Left lung (tissue), 10 donors: ENCODE results near the gene PTGDR2. TPM values are rescaled to one million over a fixed set of nuclear protein-coding genes. Genes with fewer than 3 reads are reported as not detected.
A peak's percentile ranks its signal among the peaks of the same experiment; 100 is the strongest.

ENCODE experiments used
- ATAC-seq: fragments of 200-7000 bp; cut with Tn5 transposase; one replicate; pipeline ENCODE4 v1.9.1; 2020; ENCODE audit warnings: moderate library complexity
- DNase-seq, 4 donors: peaks; one replicate each; pipeline ENCODE4 v3.0.0-alpha.2; 2013 to 2020
- H3K27ac ChIP-seq, 2 donors: fragments of 200-600 bp; sonication (generic) in 1 of 2; one replicate each; pipeline versions ENCODE4 v1.5.0 to v1.8.0; 2020 to 2021
- H3K27me3 ChIP-seq, 2 donors: fragments of 200-600 bp; sonication (generic) in 1 of 2; one replicate each; pipeline versions ENCODE4 v1.5.0 to v1.8.0; 2020 to 2021
- H3K36me3 ChIP-seq, 2 donors: fragments of 200-600 bp; sonication (generic) in 1 of 2; one replicate each; pipeline versions ENCODE4 v1.5.0 to v1.8.0; 2020 to 2021
- H3K4me1 ChIP-seq, 2 donors: fragments of 200-600 bp; one replicate each; pipeline ENCODE4 v1.8.0; 2021
- H3K4me3 ChIP-seq, 2 donors: fragments of 200-600 bp; sonication (generic) in 1 of 2; one replicate each; pipeline versions ENCODE4 v1.5.0 to v1.8.0; 2020 to 2021; ENCODE audit warnings: mild to moderate bottlenecking in 1 of 2
- H3K9me3 ChIP-seq, 2 donors: fragments of 200-600 bp; sonication (generic) in 1 of 2; one replicate each; pipeline versions ENCODE4 v1.5.0 to v1.8.0; 2020 to 2021
- CTCF ChIP-seq, 2 donors: fragments of 200-600 bp; sonication (generic) in 1 of 2; IDR thresholded peaks; one replicate each; pipeline versions ENCODE4 v1.5.0 to v1.8.0; 2021; ENCODE audit warnings: antibody characterized with exemption in 2 of 2
- intact Hi-C, 2 donors: fragments of 100-400 bp; cut with DNase I; formaldehyde crosslinking; loops; one replicate each; pipeline versions ENCODE4 v1.11.2 to v1.14.2; 2022
- polyA plus RNA-seq, 6 donors: library from polyadenylated mRNA; unstranded; fragments of 120-200 nt; gene quantifications; one replicate each; pipeline ENCODE4 v1.2.1, GENCODE V29; 2013; ENCODE audit not compliant: insufficient read length in 6 of 6
- total RNA-seq, 2 donors: library from RNA; stranded (reverse); fragmentation: NEBNext Ultra II Directional; extraction: Animal tissue kit (Norgen Biotek cat#: 25700); gene quantifications; one replicate each; pipeline ENCODE4 v1.2.1, GENCODE V29; 2021
- donor health status: DM: no; HTN: yes; CAD: no.
- donor health status: DM: no; HTN: no; CAD: no.

The PTGDR2 gene
- total and polyA plus RNA-seq, 8 donors = 0.17 to 0.41 (median 0.21) TPM; not detected in 1

- intact Hi-C loops = no loop called here
- Histone ChIP-seq H3K4me1 (peaks cover 10 to 28% of the 10 kb centered on the region in 2 donors), H3K27ac (no peak overlapping the region), H3K9me3 (no peaks in the 10 kb centered on the region), H3K27me3 (no peaks in the 10 kb centered on the region), H3K4me3 (no peak overlapping the region), H3K36me3 (peaks cover 0 to 70% of the 10 kb centered on the region in 2 donors)
- DNase-seq (no peak), ATAC-seq (no peak)
- no peak for TF ChIP-seq CTCF (IDR thresholded peaks at IDR 0.05)
These were observed 7.9 kb downstream of the PTGDR2 start for GRCh38 chr11:60847896-60848295.

GRCh38 chr11:60847281-60847680 is 8.5 kb downstream of the PTGDR2 start:
- no peaks in the 10 kb centered on the region for H3K9me3 ChIP-seq
- H3K27ac ChIP-seq = no peak overlapping the region
- H3K4me1 ChIP-seq = peaks cover 14 to 34% of the 10 kb centered on the region in 2 donors
- DNase-seq (no peak), ATAC-seq (no peak)
- TF ChIP-seq CTCF (IDR thresholded peaks at IDR 0.05) = no peak
- H3K4me3 ChIP-seq = no peak overlapping the region
- no peaks in the 10 kb centered on the region for H3K27me3 ChIP-seq
- intact Hi-C loops = no loop called here
- H3K36me3 ChIP-seq = peaks cover 0 to 64% of the 10 kb centered on the region in 2 donors

- no peaks in the 10 kb centered on the region for H3K9me3 ChIP-seq
- peaks cover 0 to 44% of the 10 kb centered on the region in 2 donors for H3K36me3 ChIP-seq
- H3K4me1 ChIP-seq = peaks cover 23 to 47% of the 10 kb centered on the region in 2 donors
- H3K27ac ChIP-seq = no peak overlapping the region
- DNase-seq (no peak), ATAC-seq (no peak)
- no peaks in the 10 kb centered on the region for H3K27me3 ChIP-seq
- H3K4me3 ChIP-seq = no peak overlapping the region
- no peak for TF ChIP-seq CTCF (IDR thresholded peaks at IDR 0.05)
- intact Hi-C loops = no loop called here
These were observed 10.4 kb downstream of the PTGDR2 start for GRCh38 chr11:60845338-60845737.

- TF ChIP-seq CTCF (IDR thresholded peaks at IDR 0.05) = no peak
- peaks cover 23 to 47% of the 10 kb centered on the region in 2 donors for H3K4me1 ChIP-seq
- H3K36me3 ChIP-seq = peaks cover 0 to 39% of the 10 kb centered on the region in 2 donors
- H3K4me3 ChIP-seq = no peak overlapping the region
- H3K9me3 ChIP-seq = no peaks in the 10 kb centered on the region
- H3K27ac ChIP-seq = no peak overlapping the region
- ATAC-seq = no peak
- no peak for DNase-seq
- intact Hi-C loops = no loop called here
- H3K27me3 ChIP-seq = no peaks in the 10 kb centered on the region
These were observed 10.9 kb downstream of the PTGDR2 start for GRCh38 chr11:60844870-60845221.

- ATAC-seq (no peak), DNase-seq (no peak)
- H3K36me3 ChIP-seq = peaks cover 0 to 33% of the 10 kb centered on the region in 2 donors
- TF ChIP-seq CTCF (IDR thresholded peaks at IDR 0.05) = no peak
- peak overlapping the region in 1 of 2 donors; percentile 90 for H3K4me3 ChIP-seq
- H3K4me1 ChIP-seq = peaks cover 23 to 47% of the 10 kb centered on the region in 2 donors
- H3K9me3 ChIP-seq = no peaks in the 10 kb centered on the region
- H3K27me3 ChIP-seq = no peaks in the 10 kb centered on the region
- no peak overlapping the region for H3K27ac ChIP-seq
- intact Hi-C loops = no loop called here
These were observed 11.5 kb downstream of the PTGDR2 start for GRCh38 chr11:60844045-60844869.
